Esophagus muscularis mucosa (tissue), 4 donors: ENCODE measurements around the gene MT1G.

Experiments used
- EP300 ChIP-seq: sonication (generic); formaldehyde crosslinking; IDR thresholded peaks from one replicate; pipeline ENCODE4 v1.6.1; 2017; ENCODE audit warnings: antibody characterized with exemption
- POLR2AphosphoS5 ChIP-seq, 2 donors: sonication (generic); formaldehyde crosslinking; IDR thresholded peaks; one replicate each; pipeline ENCODE4 v1.6.1; 2017; ENCODE audit warnings: antibody characterized with exemption in 2 of 2
- TF ChIP-seq, protein P1 (sequence below), 3 experiments: fragments of 200-600 bp in 2 of 3; fragments of 450-650 bp in 1 of 3; sonication (generic) in 2 of 3; IDR thresholded peaks; one replicate each; pipeline ENCODE4 v1.5.1; 2017 to 2019; ENCODE audit warnings: antibody characterized with exemption in 3 of 3, mild to moderate bottlenecking in 2 of 3, moderate library complexity in 1 of 3

DNA sequence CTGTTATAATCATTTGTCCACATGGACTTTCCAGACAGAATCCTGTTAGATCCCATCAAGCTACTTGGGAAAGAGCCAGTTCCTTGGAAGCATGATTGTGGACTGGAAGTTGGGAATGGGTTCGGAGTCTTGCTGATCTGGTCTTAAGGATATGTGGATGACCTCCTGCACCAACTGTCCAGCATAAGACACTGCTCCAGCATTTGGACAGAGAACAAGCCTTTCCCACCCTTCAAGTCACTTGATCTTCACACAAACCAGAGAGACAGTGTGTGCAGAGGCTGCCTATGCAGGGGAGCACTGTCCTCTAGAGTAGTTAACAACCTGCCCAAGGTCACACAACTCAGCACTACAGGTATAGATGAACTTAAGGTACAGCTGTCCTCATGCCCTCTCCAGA, 22.0 kb downstream of the MT1G start:
- TF ChIP-seq, protein P1, sequence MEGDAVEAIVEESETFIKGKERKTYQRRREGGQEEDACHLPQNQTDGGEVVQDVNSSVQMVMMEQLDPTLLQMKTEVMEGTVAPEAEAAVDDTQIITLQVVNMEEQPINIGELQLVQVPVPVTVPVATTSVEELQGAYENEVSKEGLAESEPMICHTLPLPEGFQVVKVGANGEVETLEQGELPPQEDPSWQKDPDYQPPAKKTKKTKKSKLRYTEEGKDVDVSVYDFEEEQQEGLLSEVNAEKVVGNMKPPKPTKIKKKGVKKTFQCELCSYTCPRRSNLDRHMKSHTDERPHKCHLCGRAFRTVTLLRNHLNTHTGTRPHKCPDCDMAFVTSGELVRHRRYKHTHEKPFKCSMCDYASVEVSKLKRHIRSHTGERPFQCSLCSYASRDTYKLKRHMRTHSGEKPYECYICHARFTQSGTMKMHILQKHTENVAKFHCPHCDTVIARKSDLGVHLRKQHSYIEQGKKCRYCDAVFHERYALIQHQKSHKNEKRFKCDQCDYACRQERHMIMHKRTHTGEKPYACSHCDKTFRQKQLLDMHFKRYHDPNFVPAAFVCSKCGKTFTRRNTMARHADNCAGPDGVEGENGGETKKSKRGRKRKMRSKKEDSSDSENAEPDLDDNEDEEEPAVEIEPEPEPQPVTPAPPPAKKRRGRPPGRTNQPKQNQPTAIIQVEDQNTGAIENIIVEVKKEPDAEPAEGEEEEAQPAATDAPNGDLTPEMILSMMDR (IDR thresholded peaks at IDR 0.05): no peak
- TF ChIP-seq EP300: no peak
- TF ChIP-seq POLR2AphosphoS5 (IDR thresholded peaks at IDR 0.05): no peak
